Osteoblast (primary cell): ENCODE results near the gene SEMA3A. TPM values are rescaled to one million over a fixed set of nuclear protein-coding genes. Genes with fewer than 3 reads are reported as not detected.

Experiments
- DNase-seq: peaks from one replicate; pipeline ENCODE4 v3.0.0; 2011; ENCODE audit warnings: low spot score, mixed read lengths; ENCODE audit not compliant: insufficient read length; ENCODE audit errors: missing footprints
- H2AFZ ChIP-seq: 2 replicates; pipeline ENCODE4 v1.6.0; 2011; ENCODE audit warnings: mild to moderate bottlenecking, low read length
- H3K27ac ChIP-seq: 2 replicates; pipeline ENCODE4 v1.5.1; 2011; ENCODE audit warnings: mild to moderate bottlenecking, low read depth, low read length, moderate library complexity
- H3K27me3 ChIP-seq: 2 replicates; pipeline ENCODE4 v1.6.0; 2012; ENCODE audit warnings: mild to moderate bottlenecking, control low read depth, inconsistent platforms, low read length, moderate library complexity; ENCODE audit not compliant: insufficient read depth
- H3K36me3 ChIP-seq: 2 replicates; pipeline ENCODE4 v1.5.1; 2011; ENCODE audit warnings: mild to moderate bottlenecking, low read length, control low read depth, moderate library complexity; ENCODE audit not compliant: insufficient read depth
- H3K4me1 ChIP-seq: 2 replicates; pipeline ENCODE4 v1.5.1; 2011; ENCODE audit warnings: mild to moderate bottlenecking, low read length, control low read depth, moderate library complexity; ENCODE audit not compliant: insufficient read depth
- H3K4me2 ChIP-seq: 2 replicates; pipeline ENCODE4 v1.6.0; 2011; ENCODE audit warnings: mild to moderate bottlenecking, low read length; ENCODE audit not compliant: insufficient read depth
- H3K4me3 ChIP-seq: fragments of 200-600 bp; sonication (generic); 3 replicates; pipeline ENCODE4 v1.5.1; 2012; ENCODE audit warnings: mild to moderate bottlenecking, low read length, inconsistent platforms; ENCODE audit not compliant: insufficient read depth
- H3K79me2 ChIP-seq: 2 replicates; pipeline ENCODE4 v1.6.0; 2012; ENCODE audit warnings: mild to moderate bottlenecking, low read length, control low read depth, inconsistent platforms; ENCODE audit not compliant: insufficient read depth
- H3K9me3 ChIP-seq: 2 replicates; pipeline ENCODE4 v1.5.1; 2011; ENCODE audit warnings: low read depth, low read length, control low read depth
- H4K20me1 ChIP-seq: 2 replicates; pipeline ENCODE4 v1.6.0; 2012; ENCODE audit warnings: mild to moderate bottlenecking, low read length, control low read depth; ENCODE audit not compliant: insufficient read depth
- total RNA-seq: library from RNA; depleted of rRNA; stranded (reverse); fragments of >200 nt; gene quantifications from 2 replicates; pipeline ENCODE4 v1.2.3, GENCODE V29; 2012
- TF ChIP-seq, protein P1 (sequence below): IDR thresholded peaks from 2 replicates; pipeline ENCODE4 v1.5.1; 2011; ENCODE audit warnings: mild to moderate bottlenecking, low read depth, low read length, moderate library complexity; ENCODE audit errors: extremely low read depth

The SEMA3A gene
- total RNA-seq, 1 donor = 2.5 TPM

DNA sequence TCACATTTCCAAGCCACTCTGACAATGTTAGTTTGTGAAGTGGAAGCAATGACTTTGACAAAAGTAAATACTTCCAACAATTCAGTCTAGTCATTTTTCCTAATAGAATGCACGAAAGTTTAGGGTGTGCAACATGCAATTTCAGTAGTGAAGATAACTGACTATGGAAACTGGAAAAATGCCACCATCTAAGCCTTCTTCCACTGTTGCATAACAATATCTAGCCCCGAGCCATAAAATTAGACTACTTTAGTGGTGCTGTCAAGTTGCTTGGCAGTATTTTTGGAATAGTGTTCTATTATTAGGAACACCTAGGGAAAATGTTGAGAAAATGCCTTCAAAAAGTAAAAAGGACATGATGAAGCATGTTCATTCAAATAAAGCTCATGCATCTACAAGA lies 17.9 kb downstream of the SEMA3A start:
- Histone ChIP-seq H4K20me1 (no peaks in the 10 kb centered on the region), H3K36me3 (no peaks in the 10 kb centered on the region), H3K9me3 (no peaks in the 10 kb centered on the region), H2AFZ (no peak overlapping the region), H3K27me3 (no peaks in the 10 kb centered on the region), H3K4me2 (no peak overlapping the region), H3K4me3 (no peak overlapping the region), H3K27ac (no peak overlapping the region), H3K4me1 (no peaks in the 10 kb centered on the region), H3K79me2 (no peaks in the 10 kb centered on the region)
- TF ChIP-seq, protein P1, sequence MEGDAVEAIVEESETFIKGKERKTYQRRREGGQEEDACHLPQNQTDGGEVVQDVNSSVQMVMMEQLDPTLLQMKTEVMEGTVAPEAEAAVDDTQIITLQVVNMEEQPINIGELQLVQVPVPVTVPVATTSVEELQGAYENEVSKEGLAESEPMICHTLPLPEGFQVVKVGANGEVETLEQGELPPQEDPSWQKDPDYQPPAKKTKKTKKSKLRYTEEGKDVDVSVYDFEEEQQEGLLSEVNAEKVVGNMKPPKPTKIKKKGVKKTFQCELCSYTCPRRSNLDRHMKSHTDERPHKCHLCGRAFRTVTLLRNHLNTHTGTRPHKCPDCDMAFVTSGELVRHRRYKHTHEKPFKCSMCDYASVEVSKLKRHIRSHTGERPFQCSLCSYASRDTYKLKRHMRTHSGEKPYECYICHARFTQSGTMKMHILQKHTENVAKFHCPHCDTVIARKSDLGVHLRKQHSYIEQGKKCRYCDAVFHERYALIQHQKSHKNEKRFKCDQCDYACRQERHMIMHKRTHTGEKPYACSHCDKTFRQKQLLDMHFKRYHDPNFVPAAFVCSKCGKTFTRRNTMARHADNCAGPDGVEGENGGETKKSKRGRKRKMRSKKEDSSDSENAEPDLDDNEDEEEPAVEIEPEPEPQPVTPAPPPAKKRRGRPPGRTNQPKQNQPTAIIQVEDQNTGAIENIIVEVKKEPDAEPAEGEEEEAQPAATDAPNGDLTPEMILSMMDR = no peak
- no peak for DNase-seq

DNA sequence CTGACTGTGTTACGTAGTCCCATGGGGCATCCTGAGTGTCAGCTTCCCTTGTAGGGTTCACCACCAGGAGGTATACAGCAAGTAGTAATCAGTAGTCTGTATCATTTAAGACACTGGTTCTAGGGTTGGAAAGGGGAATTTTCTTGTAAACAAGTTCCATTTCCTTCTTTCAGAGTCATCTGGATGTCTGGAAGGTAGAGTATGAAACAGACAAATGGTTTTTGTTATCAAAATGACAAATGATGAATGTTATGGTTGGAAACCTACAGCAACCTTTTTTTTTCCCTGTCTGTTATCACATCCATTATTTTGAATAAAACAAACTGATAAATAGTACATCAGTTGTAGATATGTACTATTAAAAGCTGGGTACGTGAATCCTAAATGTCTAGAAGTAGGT lies 19.1 kb downstream of the SEMA3A start:
- Histone ChIP-seq H3K36me3 (no peaks in the 10 kb centered on the region), H3K4me1 (no peaks in the 10 kb centered on the region), H4K20me1 (no peaks in the 10 kb centered on the region), H3K79me2 (no peaks in the 10 kb centered on the region), H3K4me2 (no peak overlapping the region), H3K27me3 (no peaks in the 10 kb centered on the region), H3K4me3 (no peak overlapping the region), H2AFZ (no peak overlapping the region), H3K27ac (no peak overlapping the region), H3K9me3 (no peaks in the 10 kb centered on the region)
- DNase-seq = no peak
- TF ChIP-seq, protein P1 = no peak

DNA sequence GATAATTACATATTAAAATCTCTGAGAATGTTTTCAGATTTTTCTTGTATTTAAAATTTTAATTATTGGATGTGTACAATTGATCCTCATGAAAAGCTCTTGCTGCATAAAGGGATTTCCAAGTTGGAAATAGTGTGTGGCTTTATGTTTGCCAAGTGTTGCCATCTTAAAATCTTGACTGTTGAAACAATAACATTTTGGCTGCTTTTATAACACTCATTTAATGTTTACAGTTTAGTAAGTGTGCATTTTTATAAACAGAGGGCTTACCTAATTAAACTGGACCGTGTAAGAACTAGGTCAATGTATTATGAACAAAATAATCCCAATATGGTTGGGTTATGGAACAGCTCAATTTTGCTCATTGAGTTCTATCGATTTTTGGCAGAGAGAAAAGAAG lies 23.9 kb downstream of the SEMA3A start:
- H4K20me1 ChIP-seq = no peaks in the 10 kb centered on the region
- H3K9me3 ChIP-seq = no peaks in the 10 kb centered on the region
- no peaks in the 10 kb centered on the region for H3K36me3 ChIP-seq
- no peaks in the 10 kb centered on the region for H3K27me3 ChIP-seq
- no peak overlapping the region for H3K4me2 ChIP-seq
- no peak overlapping the region for H3K4me3 ChIP-seq
- no peak overlapping the region for H3K27ac ChIP-seq
- no peak overlapping the region for H2AFZ ChIP-seq
- no peaks in the 10 kb centered on the region for H3K79me2 ChIP-seq
- DNase-seq = no peak
- TF ChIP-seq, protein P1 = no peak
- no peaks in the 10 kb centered on the region for H3K4me1 ChIP-seq

DNA sequence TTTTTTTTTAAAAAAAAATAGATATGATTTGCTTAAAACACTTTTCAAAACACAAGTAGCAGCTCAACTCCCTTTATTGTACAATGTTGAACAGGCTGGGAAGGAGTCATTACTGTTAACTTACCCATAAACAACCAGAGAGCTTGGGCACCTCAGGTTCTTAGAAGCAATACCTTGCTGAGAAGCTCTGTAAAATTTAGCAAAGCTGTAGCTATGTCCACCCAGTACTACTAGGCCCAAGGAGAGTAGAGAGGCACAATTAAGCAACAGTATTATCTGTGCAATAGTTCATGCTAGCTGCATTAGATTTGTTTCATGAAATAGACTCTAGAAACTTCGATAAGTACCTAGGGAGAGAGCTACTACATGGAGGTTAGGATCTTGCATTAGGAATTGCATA lies 32.0 kb downstream of the SEMA3A start:
- Histone ChIP-seq H3K27ac (no peak overlapping the region), H2AFZ (peak overlapping the region; percentile 64), H4K20me1 (no peaks in the 10 kb centered on the region), H3K27me3 (no peaks in the 10 kb centered on the region), H3K4me1 (no peaks in the 10 kb centered on the region), H3K9me3 (no peaks in the 10 kb centered on the region), H3K4me2 (no peak overlapping the region), H3K79me2 (no peaks in the 10 kb centered on the region), H3K36me3 (no peaks in the 10 kb centered on the region), H3K4me3 (no peak overlapping the region)
- no peak for DNase-seq
- TF ChIP-seq, protein P1 = no peak
